Measurements from ENCODE around the gene PIR.

The PIR gene

GRCh38 chrX:15493118-15493962 is at the start of gene PIR:
Gene PIR (minus strand): TSS chrX:15493333. CDS start chrX:15491257, 2,076 bp downstream.
- DNase-seq: peak; percentile 37

GRCh38 chrX:15530318-15530717 is 37.2 kb upstream of the PIR start:
- no peak for DNase-seq

- no peak for DNase-seq
These were observed 36.0 kb upstream of the PIR start for GRCh38 chrX:15529165-15529564.

- DNase-seq: peak; percentile 58
These were observed 32.7 kb upstream of the PIR start for GRCh38 chrX:15525664-15526416.

GRCh38 chrX:15524417-15524816 is 31.3 kb upstream of the PIR start:
- DNase-seq: no peak

- no peak for DNase-seq
These were observed 30.0 kb upstream of the PIR start for GRCh38 chrX:15523088-15523487.

- DNase-seq: no peak
These were observed 29.3 kb upstream of the PIR start for GRCh38 chrX:15522464-15522863.

- no peak for DNase-seq
These were observed 22.8 kb upstream of the PIR start for GRCh38 chrX:15515931-15516330.

GRCh38 chrX:15514279-15514678 is 21.1 kb upstream of the PIR start:
- no peak for DNase-seq

GRCh38 chrX:15512401-15512965 is 19.4 kb upstream of the PIR start:
- no peak for DNase-seq

- DNase-seq: no peak
These were observed 18.4 kb upstream of the PIR start for GRCh38 chrX:15511563-15511962.

GRCh38 chrX:15509845-15510244 is 16.7 kb upstream of the PIR start:
- DNase-seq: no peak

- DNase-seq: no peak
These were observed 13.9 kb upstream of the PIR start for GRCh38 chrX:15507005-15507404.

GRCh38 chrX:15505101-15505500 is 12.0 kb upstream of the PIR start:
- no peak for DNase-seq

GRCh38 chrX:15504661-15505060 is 11.5 kb upstream of the PIR start:
- no peak for DNase-seq

GRCh38 chrX:15501506-15501905 is 8.4 kb upstream of the PIR start:
- no peak for DNase-seq

- DNase-seq: no peak
These were observed 7.4 kb upstream of the PIR start, which contains the start of gene BMX for GRCh38 chrX:15500497-15500966. Gene BMX (plus strand): TSS chrX:15500807. CDS start chrX:15508354, 7,547 bp downstream.

- no peak for DNase-seq
These were observed 6.8 kb upstream of the PIR start for GRCh38 chrX:15499976-15500375.

GRCh38 chrX:15498741-15499140 is 5.6 kb upstream of the PIR start:
- no peak for DNase-seq

GRCh38 chrX:15497865-15498264 is 4.7 kb upstream of the PIR start:
- no peak for DNase-seq

GRCh38 chrX:15496824-15497223 is 3.7 kb upstream of the PIR start:
- no peak for DNase-seq

- no peak for DNase-seq
These were observed 2.7 kb upstream of the PIR start for GRCh38 chrX:15495801-15496200.

GRCh38 chrX:15492469-15492868 is 664 bp downstream of the PIR start:
- no peak for DNase-seq

GRCh38 chrX:15483891-15484290 is 9.2 kb downstream of the PIR start:
- no peak for DNase-seq
